CD4-positive, alpha-beta T cell treated with Interleukin-15 for 4 hours (primary cell): ENCODE results near the gene CSGALNACT2.
"Not testable (repeated sequence)": the region's sequence is repeated elsewhere in the genome, so short reads cannot be mapped to it uniquely, and the experiment has no call there.

ENCODE experiments used
- DNase-seq: peaks from one replicate; pipeline ENCODE4 v3.0.0-alpha.2; 2020; ENCODE audit warnings: low spot score

Gene CSGALNACT2, protein sequence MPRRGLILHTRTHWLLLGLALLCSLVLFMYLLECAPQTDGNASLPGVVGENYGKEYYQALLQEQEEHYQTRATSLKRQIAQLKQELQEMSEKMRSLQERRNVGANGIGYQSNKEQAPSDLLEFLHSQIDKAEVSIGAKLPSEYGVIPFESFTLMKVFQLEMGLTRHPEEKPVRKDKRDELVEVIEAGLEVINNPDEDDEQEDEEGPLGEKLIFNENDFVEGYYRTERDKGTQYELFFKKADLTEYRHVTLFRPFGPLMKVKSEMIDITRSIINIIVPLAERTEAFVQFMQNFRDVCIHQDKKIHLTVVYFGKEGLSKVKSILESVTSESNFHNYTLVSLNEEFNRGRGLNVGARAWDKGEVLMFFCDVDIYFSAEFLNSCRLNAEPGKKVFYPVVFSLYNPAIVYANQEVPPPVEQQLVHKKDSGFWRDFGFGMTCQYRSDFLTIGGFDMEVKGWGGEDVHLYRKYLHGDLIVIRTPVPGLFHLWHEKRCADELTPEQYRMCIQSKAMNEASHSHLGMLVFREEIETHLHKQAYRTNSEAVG

DNA sequence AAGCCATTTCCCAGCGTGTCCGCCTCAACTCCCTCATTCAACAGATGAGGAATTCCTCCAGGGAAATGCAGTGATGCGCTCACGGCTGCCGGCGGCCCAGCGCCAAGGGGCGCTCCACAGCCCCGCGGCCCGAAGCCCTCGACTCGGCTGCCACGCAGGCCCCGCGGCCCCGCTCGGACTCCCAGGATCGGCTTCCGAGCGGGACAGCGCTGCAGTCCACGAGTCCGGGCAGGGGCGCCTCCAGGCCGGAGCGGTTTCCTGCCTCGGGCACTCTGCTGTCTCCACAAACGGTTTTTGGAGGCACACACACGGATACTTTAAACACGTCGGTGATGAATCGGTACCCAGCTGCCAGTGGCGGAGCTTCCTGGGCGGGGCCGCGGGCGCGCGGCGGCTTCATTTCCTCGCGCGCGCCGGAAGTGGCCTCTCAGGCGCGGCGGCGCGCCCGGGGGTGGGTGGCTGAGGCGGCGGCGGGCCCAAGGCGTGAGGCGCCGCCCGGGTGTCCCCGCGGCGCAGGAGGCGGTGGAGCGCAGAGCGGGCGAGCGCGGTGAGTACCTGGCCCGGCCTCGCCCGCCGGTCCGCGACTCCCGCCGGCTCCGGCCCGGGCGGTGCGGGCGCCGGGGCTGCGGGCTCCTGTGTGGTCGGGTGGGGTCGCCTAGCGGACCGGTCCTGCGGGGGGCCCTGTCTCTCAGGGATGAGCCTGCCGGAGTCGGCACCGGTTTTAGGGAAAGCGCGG is at the start of gene CSGALNACT2:
Gene CSGALNACT2, plus strand, starts transcription at position 425 of the 736 bp plus-strand sequence. CDS start 16,705 bp downstream, outside the sequence.
- DNase-seq = peak; percentile 88

DNA sequence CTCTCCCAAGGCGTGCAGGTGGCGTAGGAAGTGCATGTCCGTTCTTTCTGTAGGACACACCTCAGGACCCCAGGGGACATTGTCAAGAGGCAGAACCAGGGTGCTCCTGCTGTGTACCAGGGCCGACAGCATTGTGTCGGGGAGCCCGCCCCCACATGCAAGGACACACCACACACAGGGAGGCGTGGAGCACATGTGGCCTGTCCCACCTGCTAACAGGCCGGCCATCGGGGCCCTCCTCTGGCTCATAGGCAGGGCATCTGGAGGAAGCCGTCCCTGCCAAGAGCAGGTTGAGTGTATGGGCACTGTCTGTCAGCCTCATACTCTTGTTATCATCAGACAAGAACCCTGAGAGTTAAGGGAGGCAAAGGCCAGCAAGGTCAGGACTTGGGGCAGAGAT is 48.7 kb upstream of the CSGALNACT2 start:
- no peak for DNase-seq

DNA sequence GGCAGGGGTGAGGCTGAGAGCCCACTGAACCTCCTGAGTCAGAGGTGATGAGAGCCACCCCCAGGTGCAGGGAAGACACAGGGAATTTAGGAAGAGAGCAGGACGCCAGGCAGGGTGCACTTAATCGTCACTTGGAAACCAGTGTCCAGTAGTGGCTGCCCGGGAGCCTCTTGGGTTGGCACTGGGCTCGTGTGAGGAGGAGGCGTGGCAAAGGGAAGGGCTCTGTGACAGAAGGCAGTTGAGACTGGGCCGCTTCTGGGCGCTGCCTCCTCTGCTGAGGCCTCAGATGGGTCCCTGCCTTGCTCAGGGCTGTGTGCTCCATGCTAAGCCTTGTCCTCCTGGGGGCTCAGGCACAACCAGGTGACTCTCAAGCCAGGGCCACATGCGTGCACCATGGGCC is 48.1 kb upstream of the CSGALNACT2 start:
- DNase-seq = no peak

GRCh38 chr10:43090664-43091063 is 47.6 kb upstream of the CSGALNACT2 start:
- DNase-seq = no peak

GRCh38 chr10:43091846-43092245 is 46.4 kb upstream of the CSGALNACT2 start:
- DNase-seq = no peak

DNA sequence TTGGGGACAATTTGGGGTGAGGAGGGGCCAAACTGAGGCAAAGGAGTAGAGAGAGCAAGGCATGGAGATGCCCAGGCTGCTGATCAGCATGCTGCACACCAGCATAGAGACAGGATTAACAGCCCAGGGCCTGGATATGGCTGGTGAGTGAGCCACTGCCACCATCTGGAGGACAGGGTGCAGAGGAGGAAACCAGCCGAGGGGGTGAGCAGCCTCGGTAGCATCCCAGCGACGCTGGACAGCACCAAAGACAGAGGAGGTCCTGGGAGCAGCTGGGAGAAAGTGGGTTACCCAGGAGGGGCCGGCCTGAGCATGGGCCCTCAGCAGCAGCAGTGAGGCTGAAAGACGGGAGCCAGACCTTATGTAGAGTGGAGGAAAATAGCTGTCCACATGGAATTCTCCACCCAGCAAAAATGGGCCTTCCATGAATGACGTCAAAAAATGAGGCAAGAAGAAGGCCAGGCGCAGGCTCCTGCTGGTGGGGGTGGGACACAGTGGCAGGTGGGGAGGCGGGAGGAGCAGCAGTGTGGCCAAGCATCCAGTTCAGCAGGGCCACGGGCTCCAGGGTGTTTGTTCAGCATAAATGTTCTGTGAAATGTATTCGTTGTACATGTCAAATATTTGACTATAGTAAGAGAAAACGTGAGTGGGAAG is 44.7 kb upstream of the CSGALNACT2 start:
- DNase-seq = no peak

GRCh38 chr10:43094085-43094484 is 44.2 kb upstream of the CSGALNACT2 start:
- DNase-seq = no peak

GRCh38 chr10:43099339-43099738 is 38.9 kb upstream of the CSGALNACT2 start:
- DNase-seq = not testable (repeated sequence)

DNA sequence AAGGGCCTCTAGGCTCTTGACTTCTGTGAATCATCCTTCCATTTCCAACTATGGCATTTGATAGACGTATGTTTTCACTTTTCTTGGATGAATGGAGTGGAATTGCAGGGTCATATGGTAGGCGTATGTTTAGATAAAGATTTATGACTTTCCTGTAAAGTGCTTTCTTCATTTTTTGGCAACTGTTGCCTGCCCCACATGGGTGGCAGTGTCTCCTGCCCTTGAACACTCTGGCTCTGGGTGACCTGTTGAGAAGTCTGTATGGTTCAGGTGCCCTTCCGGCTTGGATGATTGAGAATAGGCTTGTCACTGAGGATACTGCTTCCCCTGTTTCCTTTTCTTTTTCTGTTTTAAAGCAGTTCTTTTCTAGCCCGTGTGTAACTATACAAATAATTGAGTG is 38.3 kb upstream of the CSGALNACT2 start:
- DNase-seq = no peak

DNA sequence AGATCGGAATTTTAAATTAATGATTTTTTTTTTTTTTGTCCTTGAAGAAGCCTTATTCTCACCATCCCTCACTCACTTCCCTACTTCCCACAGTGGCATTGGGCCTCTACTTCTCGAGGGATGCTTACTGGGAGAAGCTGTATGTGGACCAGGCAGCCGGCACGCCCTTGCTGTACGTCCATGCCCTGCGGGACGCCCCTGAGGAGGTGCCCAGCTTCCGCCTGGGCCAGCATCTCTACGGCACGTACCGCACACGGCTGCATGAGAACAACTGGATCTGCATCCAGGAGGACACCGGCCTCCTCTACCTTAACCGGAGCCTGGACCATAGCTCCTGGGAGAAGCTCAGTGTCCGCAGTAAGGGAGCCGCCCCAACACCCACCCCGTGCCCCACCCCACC is 37.9 kb upstream of the CSGALNACT2 start:
- DNase-seq = no peak

DNA sequence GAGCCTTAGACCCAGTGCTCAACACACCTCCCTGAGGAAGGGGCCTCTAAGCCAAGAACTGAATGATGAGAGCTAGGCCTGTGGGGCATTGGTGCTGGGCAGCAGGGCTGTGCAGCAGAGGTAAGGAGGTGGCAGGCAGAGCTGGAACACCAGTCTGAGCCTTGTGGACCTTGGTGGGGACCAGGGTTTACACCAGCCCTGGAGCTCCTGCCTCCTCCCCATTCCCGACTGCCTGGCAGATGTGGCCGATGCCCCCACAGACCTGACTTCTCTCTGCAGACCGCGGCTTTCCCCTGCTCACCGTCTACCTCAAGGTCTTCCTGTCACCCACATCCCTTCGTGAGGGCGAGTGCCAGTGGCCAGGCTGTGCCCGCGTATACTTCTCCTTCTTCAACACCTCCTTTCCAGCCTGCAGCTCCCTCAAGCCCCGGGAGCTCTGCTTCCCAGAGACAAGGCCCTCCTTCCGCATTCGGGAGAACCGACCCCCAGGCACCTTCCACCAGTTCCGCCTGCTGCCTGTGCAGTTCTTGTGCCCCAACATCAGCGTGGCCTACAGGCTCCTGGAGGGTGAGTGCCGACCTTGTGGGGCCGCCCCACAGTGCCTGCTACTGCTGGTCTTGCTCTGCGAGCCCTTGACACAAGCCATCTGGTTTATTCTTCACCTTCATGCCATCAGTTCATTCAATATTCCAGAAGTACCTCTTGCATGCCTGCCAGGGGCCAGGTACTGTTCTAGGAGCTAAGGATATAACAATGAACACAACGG is 36.0 kb upstream of the CSGALNACT2 start:
- DNase-seq = no peak

DNA sequence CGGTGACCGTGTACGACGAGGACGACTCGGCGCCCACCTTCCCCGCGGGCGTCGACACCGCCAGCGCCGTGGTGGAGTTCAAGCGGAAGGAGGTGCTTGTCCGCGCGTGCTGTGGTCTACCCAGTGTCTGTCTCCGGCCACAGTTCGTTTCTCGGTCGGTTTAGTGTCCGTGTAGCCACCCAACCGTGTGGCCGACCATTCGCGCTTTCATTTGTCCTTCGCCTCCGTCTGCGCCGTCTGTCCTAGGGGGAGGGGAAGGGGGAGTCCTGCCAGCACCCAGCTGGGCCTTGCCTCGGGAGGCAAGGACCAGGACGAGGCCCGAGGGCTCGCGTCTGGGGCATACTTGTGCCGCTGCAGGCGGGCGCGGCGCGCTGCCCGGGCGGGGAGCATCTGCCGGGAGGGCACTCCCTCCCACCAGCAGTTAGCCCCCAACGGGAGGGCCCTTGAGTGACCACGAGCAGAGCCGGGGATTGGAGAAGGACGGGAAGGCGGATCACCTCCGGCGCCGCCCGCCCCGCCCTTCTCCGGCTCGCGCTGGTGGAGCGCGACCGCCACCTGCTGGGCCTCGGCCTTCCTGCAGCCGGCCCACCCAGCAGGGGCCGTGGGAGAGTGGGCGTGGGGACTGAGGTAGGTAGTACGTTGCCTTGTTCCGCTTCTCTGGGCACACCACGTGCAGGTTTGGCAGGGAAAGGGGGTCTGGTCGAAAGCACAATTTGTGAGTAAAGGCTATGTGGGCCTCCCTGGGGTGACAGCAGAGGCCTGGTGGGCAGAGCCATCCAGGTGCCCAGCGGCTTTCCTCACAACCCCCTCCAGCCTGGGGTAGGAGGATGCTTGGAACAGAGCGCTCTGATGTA is 32.9 kb upstream of the CSGALNACT2 start:
- DNase-seq = peak; percentile 73

DNA sequence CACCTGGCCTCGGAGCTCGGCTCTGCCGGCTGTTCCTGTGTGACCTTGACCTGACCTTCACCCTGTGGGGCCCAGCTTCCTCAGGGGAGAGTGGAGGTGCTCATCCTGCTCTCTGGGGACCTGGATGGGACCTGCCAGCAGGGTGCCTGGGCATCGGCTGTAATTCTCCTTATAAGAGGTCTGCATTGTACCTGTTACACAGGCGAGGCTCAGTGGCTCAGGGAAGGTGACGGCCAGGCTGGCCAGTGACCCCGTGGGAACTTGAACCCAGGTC is 32.4 kb upstream of the CSGALNACT2 start:
- DNase-seq = no peak

DNA sequence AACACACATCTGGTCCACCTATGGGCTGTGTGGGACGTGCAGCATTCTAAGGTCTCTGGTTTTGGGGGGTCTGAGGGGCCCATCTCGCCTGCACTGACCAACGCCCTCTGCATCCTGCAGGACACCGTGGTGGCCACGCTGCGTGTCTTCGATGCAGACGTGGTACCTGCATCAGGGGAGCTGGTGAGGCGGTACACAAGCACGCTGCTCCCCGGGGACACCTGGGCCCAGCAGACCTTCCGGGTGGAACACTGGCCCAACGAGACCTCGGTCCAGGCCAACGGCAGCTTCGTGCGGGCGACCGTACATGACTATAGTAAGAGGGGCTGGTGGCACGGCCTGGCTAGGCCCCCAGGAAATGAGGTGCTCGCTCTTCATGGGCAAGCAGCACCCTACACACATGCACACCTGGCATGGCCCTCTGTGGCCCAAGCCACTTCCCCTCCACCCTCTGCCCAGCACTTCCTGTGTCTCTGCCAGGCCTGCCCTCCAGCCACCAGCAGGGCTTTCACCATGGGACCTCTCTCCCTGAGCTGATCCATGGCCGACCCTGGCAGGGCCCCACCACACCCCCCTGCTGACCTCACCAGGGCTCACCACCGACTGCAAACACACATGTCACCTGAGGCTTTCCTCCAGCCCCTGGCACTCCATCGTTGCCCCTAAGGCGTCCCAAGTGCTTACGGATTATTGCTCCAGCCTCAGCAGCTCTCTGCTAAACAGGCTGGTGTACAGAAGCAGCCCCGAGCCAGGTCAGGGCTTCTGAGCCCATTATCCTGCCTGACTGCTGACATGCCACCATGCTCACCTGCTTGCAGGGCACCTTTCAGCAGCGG is 31.8 kb upstream of the CSGALNACT2 start:
- no peak for DNase-seq

- DNase-seq = no peak
Measured at GRCh38 chr10:43108951-43109350, 29.3 kb upstream of the CSGALNACT2 start.

GRCh38 chr10:43109671-43110249 is 28.5 kb upstream of the CSGALNACT2 start:
- no peak for DNase-seq

DNA sequence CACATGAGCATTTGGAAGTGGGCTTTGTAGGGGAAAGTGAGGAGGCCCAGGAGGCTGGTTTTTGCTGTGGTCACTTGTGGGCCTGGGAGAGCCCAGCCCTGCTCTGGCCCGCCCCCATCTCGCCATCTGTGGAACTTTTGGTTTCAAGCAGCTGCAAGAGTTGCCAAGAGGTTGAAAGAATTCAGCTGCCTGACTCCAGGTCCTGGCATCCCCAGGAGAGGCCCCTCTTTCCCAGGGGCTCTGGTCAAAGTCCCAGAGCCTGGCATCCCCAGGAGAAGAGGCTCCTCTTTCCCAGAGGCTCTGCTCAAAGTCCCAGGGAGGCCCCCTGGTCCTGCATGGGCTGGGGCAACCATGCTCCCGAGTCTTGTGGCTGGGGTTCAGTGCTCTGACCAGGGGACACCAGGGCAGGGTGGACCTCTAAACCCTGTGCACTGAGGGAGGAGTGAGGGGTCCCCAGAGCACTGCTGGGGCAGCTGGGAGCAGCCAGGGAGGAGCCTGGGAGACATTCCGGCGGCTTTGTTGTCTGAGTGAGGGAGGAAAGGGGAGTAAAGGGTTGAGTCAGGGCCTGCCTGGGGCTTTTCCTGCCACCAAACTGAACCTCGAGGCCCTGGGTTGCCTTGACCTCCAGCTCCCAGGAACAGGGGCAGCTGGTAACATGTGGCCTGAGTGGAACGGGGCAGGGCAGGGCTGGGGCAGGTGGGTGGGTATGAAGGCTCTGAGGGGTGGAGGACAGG is 27.7 kb upstream of the CSGALNACT2 start:
- no peak for DNase-seq

DNA sequence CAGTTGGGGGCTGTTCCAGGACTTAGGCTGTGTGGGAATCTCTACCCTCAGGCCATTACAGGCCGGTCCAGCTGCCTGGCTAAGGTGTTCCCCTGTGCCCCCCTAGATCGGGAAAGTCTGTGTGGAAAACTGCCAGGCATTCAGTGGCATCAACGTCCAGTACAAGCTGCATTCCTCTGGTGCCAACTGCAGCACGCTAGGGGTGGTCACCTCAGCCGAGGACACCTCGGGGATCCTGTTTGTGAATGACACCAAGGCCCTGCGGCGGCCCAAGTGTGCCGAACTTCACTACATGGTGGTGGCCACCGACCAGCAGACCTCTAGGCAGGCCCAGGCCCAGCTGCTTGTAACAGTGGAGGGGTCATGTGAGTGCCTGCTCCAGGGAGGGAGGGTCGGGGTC is 27.1 kb upstream of the CSGALNACT2 start:
- DNase-seq = no peak
